GM10266 (cell line): ENCODE measurements around the gene FILIP1.

Source experiments
- DNase-seq: peaks from one replicate; pipeline ENCODE4 v3.0.0; 2012; ENCODE audit errors: extremely low spot score
- TF ChIP-seq, protein P1 (sequence below): IDR thresholded peaks from 2 replicates; pipeline ENCODE4 v1.5.1; 2012; ENCODE audit warnings: mild to moderate bottlenecking, low read depth; ENCODE audit not compliant: control insufficient read depth, insufficient read depth; ENCODE audit errors: missing control alignments

Gene FILIP1

GRCh38 chr6:75368151-75368779 lies 125.3 kb downstream of the FILIP1 start:
- DNase-seq, result no peak
- TF ChIP-seq, protein P1, sequence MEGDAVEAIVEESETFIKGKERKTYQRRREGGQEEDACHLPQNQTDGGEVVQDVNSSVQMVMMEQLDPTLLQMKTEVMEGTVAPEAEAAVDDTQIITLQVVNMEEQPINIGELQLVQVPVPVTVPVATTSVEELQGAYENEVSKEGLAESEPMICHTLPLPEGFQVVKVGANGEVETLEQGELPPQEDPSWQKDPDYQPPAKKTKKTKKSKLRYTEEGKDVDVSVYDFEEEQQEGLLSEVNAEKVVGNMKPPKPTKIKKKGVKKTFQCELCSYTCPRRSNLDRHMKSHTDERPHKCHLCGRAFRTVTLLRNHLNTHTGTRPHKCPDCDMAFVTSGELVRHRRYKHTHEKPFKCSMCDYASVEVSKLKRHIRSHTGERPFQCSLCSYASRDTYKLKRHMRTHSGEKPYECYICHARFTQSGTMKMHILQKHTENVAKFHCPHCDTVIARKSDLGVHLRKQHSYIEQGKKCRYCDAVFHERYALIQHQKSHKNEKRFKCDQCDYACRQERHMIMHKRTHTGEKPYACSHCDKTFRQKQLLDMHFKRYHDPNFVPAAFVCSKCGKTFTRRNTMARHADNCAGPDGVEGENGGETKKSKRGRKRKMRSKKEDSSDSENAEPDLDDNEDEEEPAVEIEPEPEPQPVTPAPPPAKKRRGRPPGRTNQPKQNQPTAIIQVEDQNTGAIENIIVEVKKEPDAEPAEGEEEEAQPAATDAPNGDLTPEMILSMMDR, result peak; percentile 25

DNA sequence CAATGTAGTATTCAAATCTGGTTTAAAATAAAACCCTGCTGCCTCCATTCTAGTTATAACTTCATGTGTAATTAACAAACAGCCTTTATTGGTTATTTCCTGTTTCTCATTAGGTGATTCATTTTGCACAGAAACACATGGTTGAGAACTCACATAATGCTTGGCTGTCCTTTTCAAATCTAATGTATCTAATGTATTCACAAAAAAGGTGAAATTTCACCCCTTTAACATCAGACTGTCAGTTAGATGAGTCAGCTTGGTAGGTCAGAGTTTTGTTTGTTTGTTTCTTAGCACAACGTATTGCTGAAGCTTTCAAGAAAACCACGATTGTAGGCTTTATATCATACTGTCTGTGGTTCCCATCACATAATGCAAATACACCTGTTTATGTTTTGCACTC lies 130.3 kb downstream of the FILIP1 start:
- no peak for DNase-seq
- TF ChIP-seq, protein P1, result no peak

- TF ChIP-seq, protein P1, result no peak
- no peak for DNase-seq
Observed at GRCh38 chr6:75353644-75354043, 140.0 kb downstream of the FILIP1 start.

- no peak for DNase-seq
- TF ChIP-seq, protein P1, result no peak
Observed at GRCh38 chr6:75351570-75351969, 142.0 kb downstream of the FILIP1 start.

GRCh38 chr6:75350808-75351207 lies 142.8 kb downstream of the FILIP1 start:
- DNase-seq, result no peak
- TF ChIP-seq, protein P1, result no peak

DNA sequence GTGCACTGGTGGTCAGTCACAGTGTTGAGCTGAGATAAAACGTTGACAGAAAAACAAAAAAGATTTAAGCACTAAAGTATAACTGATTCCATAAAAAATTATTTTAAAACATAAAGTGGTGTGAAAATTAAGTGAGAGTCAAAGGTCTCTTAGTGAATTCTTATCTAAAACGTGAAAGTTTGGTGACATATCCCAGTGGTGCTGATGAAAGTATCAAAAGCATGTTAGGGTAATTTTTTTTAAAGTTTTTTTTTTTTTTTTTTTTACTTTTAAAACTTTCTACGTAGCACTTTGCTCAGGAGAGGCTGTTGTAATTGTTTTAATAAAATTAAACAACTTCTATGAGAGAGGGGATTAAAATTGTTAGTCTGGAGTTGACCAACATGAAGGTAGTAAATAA lies 143.4 kb downstream of the FILIP1 start:
- no peak for DNase-seq
- TF ChIP-seq, protein P1, result no peak

GRCh38 chr6:75349262-75349984 lies 144.2 kb downstream of the FILIP1 start:
- DNase-seq, result no peak
- TF ChIP-seq, protein P1, result no peak
